A549 (cell line): Measurements from ENCODE around the gene MDC1. TPM values are rescaled to one million over a fixed set of nuclear protein-coding genes. Genes with fewer than 3 reads are reported as not detected.

Experiments
- ATAC-seq, 2 experiments: fragments of 200-7000 bp in 1 of 2; fragments of >200 bp in 1 of 2; cut with Nextera tagmentation in 1 of 2; cut with Tn5 transposase in 1 of 2; 3 replicates each; pipeline versions ENCODE4 v1.8.0 to v1.9.1; 2018 to 2020; ENCODE audit warnings: mild to moderate bottlenecking in 1 of 2, moderate library complexity in 1 of 2
- CTCF ChIA-PET: fragments of 300-600 bp; sonication (Branson Sonifier 250); formaldehyde crosslinking; extraction: SDS; loops from one replicate; lab custom pipeline; 2021; ENCODE audit warnings: antibody characterized with exemption, inconsistent platforms; lab: Yijun Ruan, JAX
- POLR2A ChIA-PET: fragments of 350-600 bp; formaldehyde crosslinking; extraction: SDS; loops from one replicate; lab custom pipeline; 2021; ENCODE audit warnings: antibody characterized with exemption, inconsistent platforms; lab: Yijun Ruan, JAX
- DNase-seq, 2 experiments: peaks; one replicate each; pipeline versions ENCODE4 v3.0.0 to v3.0.0-alpha.2; 2011 to 2016; ENCODE audit warnings: low read depth in 1 of 2, low spot score in 1 of 2
- FAIRE-seq: peaks from 2 replicates; lab custom pipeline; 2011; peaks lifted over from hg19 to GRCh38; lab: Jason Lieb, UNC
- H3K27ac ChIP-seq, 2 experiments: fragments of >200 bp; sonication (Bioruptor Twin); formaldehyde crosslinking; 3 replicates each; pipeline ENCODE4 v1.5.1; 2016 to 2017
- H3K4me1 ChIP-seq: fragments of >200 bp; sonication (Bioruptor Twin); formaldehyde crosslinking; 3 replicates; pipeline ENCODE4 v1.6.1; 2016
- H3K4me2 ChIP-seq: fragments of >200 bp; sonication (Bioruptor Twin); formaldehyde crosslinking; 3 replicates; pipeline ENCODE4 v1.6.1; 2016
- H3K4me3 ChIP-seq: fragments of >200 bp; sonication (Bioruptor Twin); formaldehyde crosslinking; 3 replicates; pipeline ENCODE4 v1.5.1; 2016
- H3K9me3 ChIP-seq: fragments of >200 bp; sonication (Bioruptor Twin); formaldehyde crosslinking; 3 replicates; pipeline ENCODE4 v1.6.1; 2016
- ATOH8 ChIP-seq: fragments of 250-450 bp; sonication (Bioruptor Pico); IDR thresholded peaks from 2 replicates; pipeline ENCODE4 v1.5.0; 2020; ENCODE audit warnings: low read depth, mild to moderate bottlenecking, moderate library complexity
- BCL3 ChIP-seq: fragments of >200 bp; sonication (Bioruptor Twin); formaldehyde crosslinking; IDR thresholded peaks from 3 replicates; pipeline ENCODE4 v1.6.1; 2016
- CEBPB ChIP-seq, 2 experiments: fragments of >200 bp in 1 of 2; sonication (Bioruptor Twin) in 1 of 2; formaldehyde crosslinking in 1 of 2; IDR thresholded peaks; 2 replicates each; pipeline ENCODE4 v1.6.1; 2012 to 2016
- CHD4 ChIP-seq: fragments of 200-600 bp; sonication (generic); IDR thresholded peaks from 2 replicates; pipeline ENCODE4 v1.6.1; 2016; ENCODE audit warnings: antibody characterized with exemption, mild to moderate bottlenecking, borderline replicate concordance
- CTCF ChIP-seq: fragments of >200 bp; sonication (Bioruptor Twin); formaldehyde crosslinking; IDR thresholded peaks from 3 replicates; pipeline ENCODE4 v1.5.1; 2016
- ESRRA ChIP-seq: fragments of 150-350 bp; IDR thresholded peaks from 2 replicates; pipeline ENCODE4 v1.6.1; 2014; ENCODE audit warnings: mild to moderate bottlenecking, low read length, borderline replicate concordance
- GATA3 ChIP-seq: IDR thresholded peaks from 2 replicates; pipeline ENCODE4 v1.6.1; 2012; ENCODE audit warnings: borderline replicate concordance
- HDAC2 ChIP-seq: fragments of 200-600 bp; sonication (generic); IDR thresholded peaks from 2 replicates; pipeline ENCODE4 v1.6.1; 2016
- HES2 ChIP-seq: fragments of >200 bp; sonication (Bioruptor Twin); formaldehyde crosslinking; IDR thresholded peaks from 2 replicates; pipeline ENCODE4 v1.6.1; 2016
- HEYL ChIP-seq: fragments of 250-450 bp; sonication (Bioruptor Pico); IDR thresholded peaks from 2 replicates; pipeline ENCODE4 v1.8.0; 2021; ENCODE audit warnings: mild to moderate bottlenecking, moderate library complexity
- HMGXB4 ChIP-seq: fragments of 250-450 bp; sonication (Bioruptor Pico); IDR thresholded peaks from 2 replicates; pipeline ENCODE4 v1.5.0; 2021; ENCODE audit warnings: mild to moderate bottlenecking, moderate library complexity, borderline replicate concordance
- HOXA7 ChIP-seq: fragments of 250-450 bp; sonication (Bioruptor Pico); IDR thresholded peaks from 2 replicates; pipeline ENCODE4 v1.5.0; 2020; ENCODE audit warnings: mild to moderate bottlenecking, moderate library complexity
- JUN ChIP-seq, 2 experiments: fragments of >200 bp; sonication (Bioruptor Twin); formaldehyde crosslinking; IDR thresholded peaks; 2 replicates in 1 of 2; 3 replicates in 1 of 2; pipeline ENCODE4 v1.6.1; 2016 to 2017
- JUNB ChIP-seq: fragments of >200 bp; sonication (Bioruptor Twin); formaldehyde crosslinking; IDR thresholded peaks from 2 replicates; pipeline ENCODE4 v1.6.1; 2016
- MAFK ChIP-seq: fragments of 450-650 bp; IDR thresholded peaks from 2 replicates; pipeline ENCODE4 v1.6.1; 2014; ENCODE audit not compliant: partially characterized antibody
- MAZ ChIP-seq: fragments of 150-350 bp; IDR thresholded peaks from 2 replicates; pipeline ENCODE4 v1.6.1; 2014; ENCODE audit warnings: antibody characterized with exemption, low read depth, low read length, borderline replicate concordance
- NFE2L2 ChIP-seq: fragments of 150-350 bp; conservative IDR thresholded peaks from 2 replicates; pipeline ENCODE4 v1.6.1; 2014; ENCODE audit warnings: low read length
- NR3C1 ChIP-seq: fragments of >200 bp; sonication (Bioruptor Twin); formaldehyde crosslinking; IDR thresholded peaks from 3 replicates; pipeline ENCODE4 v1.6.1; 2017
- PHF8 ChIP-seq: fragments of 200-600 bp; sonication (generic); IDR thresholded peaks from 2 replicates; pipeline ENCODE4 v1.6.1; 2016; ENCODE audit warnings: low read depth, mild to moderate bottlenecking, antibody characterized with exemption, moderate library complexity, borderline replicate concordance
- POLR2A ChIP-seq: IDR thresholded peaks from 2 replicates; pipeline ENCODE4 v1.6.1; 2012; ENCODE audit warnings: mild to moderate bottlenecking, low read length
- POLR2AphosphoS2 ChIP-seq: conservative IDR thresholded peaks from 2 replicates; pipeline ENCODE4 v1.6.1; 2012; ENCODE audit warnings: low read length, improper control_type of control experiment, inconsistent platforms
- RARB ChIP-seq: fragments of 250-450 bp; sonication (Bioruptor Pico); IDR thresholded peaks from 2 replicates; pipeline ENCODE4 v1.8.0; 2021; ENCODE audit warnings: mild to moderate bottlenecking, moderate library complexity
- RCOR1 ChIP-seq: fragments of 150-350 bp; IDR thresholded peaks from 2 replicates; pipeline ENCODE4 v1.6.1; 2014; ENCODE audit warnings: antibody characterized with exemption, low read length, low read depth
- RFX5 ChIP-seq: fragments of 450-650 bp; IDR thresholded peaks from 2 replicates; pipeline ENCODE4 v1.7.1; 2014; ENCODE audit warnings: antibody characterized with exemption, mild to moderate bottlenecking, moderate library complexity
- RNF2 ChIP-seq: fragments of 200-600 bp; sonication (generic); IDR thresholded peaks from 2 replicates; pipeline ENCODE4 v1.6.1; 2016; ENCODE audit warnings: low read depth, mild to moderate bottlenecking, antibody characterized with exemption, moderate library complexity, borderline replicate concordance
- TP53 ChIP-seq: fragments of 250-450 bp; sonication (Bioruptor Pico); IDR thresholded peaks from 2 replicates; pipeline ENCODE4 v1.5.0; 2021; ENCODE audit warnings: mild to moderate bottlenecking, moderate library complexity
- USF2 ChIP-seq: fragments of 450-650 bp; IDR thresholded peaks from 2 replicates; pipeline ENCODE4 v1.6.1; 2014; ENCODE audit warnings: antibody characterized with exemption
- ZC3H11A ChIP-seq: fragments of 450-650 bp; IDR thresholded peaks from 2 replicates; pipeline ENCODE4 v1.6.1; 2014; ENCODE audit warnings: antibody characterized with exemption, mild to moderate bottlenecking
- ZFP36 ChIP-seq: fragments of 450-650 bp; IDR thresholded peaks from 2 replicates; pipeline ENCODE4 v1.6.1; 2014; ENCODE audit warnings: borderline replicate concordance; ENCODE audit not compliant: partially characterized antibody
- ZNF302 ChIP-seq: fragments of 250-450 bp; sonication (Bioruptor Pico); IDR thresholded peaks from 2 replicates; pipeline ENCODE4 v1.9.0; 2021; ENCODE audit warnings: inconsistent platforms, mild to moderate bottlenecking, moderate library complexity
- ZSCAN20 ChIP-seq: fragments of 250-450 bp; sonication (Bioruptor Pico); IDR thresholded peaks from 2 replicates; pipeline ENCODE4 v1.8.0; 2022; ENCODE audit warnings: mild to moderate bottlenecking, moderate library complexity
- WGBS: methylation state at CpG from one replicate; pipeline ENCODE4 v1.1.6; 2017; ENCODE audit errors: missing lambda C conversion rate; 5-methylcytosine and 5-hydroxymethylcytosine counted together
- polyA plus RNA-seq, 4 experiments: library from polyadenylated mRNA; depleted of rRNA in 3 of 4; stranded (reverse); fragments of >200 nt; fragmentation: RNase III in 1 of 4; extraction: RNeasy Plus Mini Kit Qiagen cat#74134 plus additional on column Dnase treatment in 1 of 4; gene quantifications; 2 replicates in 3 of 4; 3 replicates in 1 of 4; pipeline ENCODE4 v1.2.3, GENCODE V29; 2011 to 2017

The MDC1 gene
- polyA plus RNA-seq, 2 of the 4 experiments (the other 2 are of a cell fraction) = 8.2 to 16.5 TPM

- no peak for TF ChIP-seq ZC3H11A
- TF ChIP-seq, all 56 proteins: peak for 9
Measured at GRCh38 chr6:30749554-30750378, 32.7 kb upstream of the MDC1 start (continued).

GRCh38 chr6:30748851-30749540, 31.9 kb upstream of the MDC1 start:
- DNase-seq = peak in 1 of 2 experiments; percentile 88
- POLR2A ChIA-PET = interaction anchor here (2.4 kb wide), 1 partner anchor 20 kb away, joined by 7 read pairs; no protein-coding TSS in a partner anchor
- Histone ChIP-seq H3K9me3 (no peaks in the 10 kb centered on the region), H3K4me1 (peaks cover 84% of the 10 kb centered on the region), H3K27ac (peak overlapping the region; percentile 97), H3K4me2 (peak overlapping the region; percentile 74), H3K4me3 (0 out of 3 replicates have a peak overlapping the region, but pooled peaks have one; percentile 12)
- ATAC-seq = peak; percentile 26 to 43; a peak in 5 of 6 replicates
- CTCF ChIA-PET = interaction anchor here (0.7 to 2.1 kb wide), 6 partner anchors 17 to 79 kb away, joined by 3 to 7 read pairs (median 3); no protein-coding TSS in a partner anchor
- FAIRE-seq = no peak
- 5% methylated on average over 8 of the region's 8 CpGs for WGBS
- TF ChIP-seq MAZ (no peak), HES2 (no peak), HMGXB4 (CRISPR knock-in tag) (no peak), NFE2L2 (no peak), RCOR1 (no peak), HOXA7 (CRISPR knock-in tag) (no peak), ZFP36 (no peak), JUNB (no peak; the same call in 1 of the 2 replicates), PHF8 (no peak), GATA3 (no peak), RNF2 (no peak), MAFK (no peak), ESRRA (no peak), POLR2A (no peak), BCL3 (0 out of 3 replicates have a peak, but pooled peaks have one; percentile 19), POLR2AphosphoS2 (no peak), CEBPB (IDR thresholded peaks at IDR 0.05) (no peak), JUN (IDR thresholded peaks at IDR 0.05) (peak; percentile 14 to 21; a peak in 1 of 5 replicates), HEYL (CRISPR knock-in tag) (0 out of 2 replicates have a peak, but pooled peaks have one; percentile 9), ZNF302 (CRISPR knock-in tag) (no peak), NR3C1 (no peak), TP53 (CRISPR knock-in tag) (no peak), ZSCAN20 (CRISPR knock-in tag) (0 out of 2 replicates have a peak, but pooled peaks have one; percentile 21), HDAC2 (no peak), CTCF (no peak), ATOH8 (CRISPR knock-in tag) (peak; percentile 30; the same call in 1 of the 2 replicates), CHD4 (no peak), RFX5 (no peak), RARB (CRISPR knock-in tag) (no peak), USF2 (no peak)
